Neural progenitor cell (in vitro differentiated cells): ENCODE results near the gene SH3BP5L. TPM values are rescaled to one million over a fixed set of nuclear protein-coding genes. Genes with fewer than 3 reads are reported as not detected.

Experiments used
- DNase-seq: peaks from one replicate; pipeline ENCODE4 v3.0.0-alpha.2; 2016; ENCODE audit warnings: low spot score
- H2AFZ ChIP-seq: fragments of 200-600 bp; sonication (generic); replicated peaks from 2 replicates; pipeline ENCODE4 v1.6.1; 2016; ENCODE audit warnings: antibody characterized with exemption
- H3F3A ChIP-seq: fragments of 200-600 bp; sonication (generic); 2 replicates; pipeline ENCODE4 v1.6.1; 2016; ENCODE audit warnings: antibody characterized with exemption, low read depth
- H3K27ac ChIP-seq: fragments of 200-600 bp; sonication (generic); 2 replicates; pipeline ENCODE4 v1.5.1; 2016; ENCODE audit warnings: mild to moderate bottlenecking
- H3K27me3 ChIP-seq: fragments of 200-600 bp; sonication (generic); 2 replicates; pipeline ENCODE4 v1.6.1; 2016; ENCODE audit warnings: mild to moderate bottlenecking, moderate library complexity
- H3K36me3 ChIP-seq: fragments of 200-600 bp; sonication (generic); 2 replicates; pipeline ENCODE4 v1.5.1; 2016
- H3K4me1 ChIP-seq: fragments of 200-600 bp; sonication (generic); 2 replicates; pipeline ENCODE4 v1.6.1; 2016; ENCODE audit warnings: mixed run types
- H3K4me2 ChIP-seq: fragments of 200-600 bp; sonication (generic); 2 replicates; pipeline ENCODE4 v1.6.1; 2016
- H3K4me3 ChIP-seq: fragments of 200-600 bp; sonication (generic); 2 replicates; pipeline ENCODE4 v1.5.1; 2016
- H3K79me2 ChIP-seq: fragments of 200-600 bp; sonication (generic); 2 replicates; pipeline ENCODE4 v1.6.1; 2016; ENCODE audit warnings: low read depth
- H3K9ac ChIP-seq: fragments of 200-600 bp; sonication (generic); 2 replicates; pipeline ENCODE4 v1.6.1; 2016
- H3K9me3 ChIP-seq: fragments of 200-600 bp; sonication (generic); 2 replicates; pipeline ENCODE4 v1.5.1; 2016; ENCODE audit warnings: low read depth
- H4K20me1 ChIP-seq: fragments of 200-600 bp; sonication (generic); 2 replicates; pipeline ENCODE4 v1.6.1; 2016; ENCODE audit warnings: low read depth
- H3K27ac Mint-ChIP-seq: 3 replicates; pipeline ENCODE4 v1.8.0; 2021; ENCODE audit warnings: mixed read lengths
- H3K27me3 Mint-ChIP-seq: 2 replicates; pipeline ENCODE4 v1.8.0; 2022; ENCODE audit warnings: low read depth, mild to moderate bottlenecking, inconsistent platforms, moderate library complexity, mixed read lengths; ENCODE audit not compliant: insufficient read depth
- H3K36me3 Mint-ChIP-seq: 3 replicates; pipeline ENCODE4 v1.8.0; 2021; ENCODE audit warnings: mixed read lengths
- H3K4me1 Mint-ChIP-seq: 3 replicates; pipeline ENCODE4 v1.8.0; 2021; ENCODE audit warnings: mixed read lengths
- H3K4me3 Mint-ChIP-seq: 3 replicates; pipeline ENCODE4 v1.8.0; 2021; ENCODE audit warnings: mild to moderate bottlenecking, moderate library complexity, mixed read lengths
- H3K9me3 Mint-ChIP-seq: 3 replicates; pipeline ENCODE4 v1.8.0; 2020; ENCODE audit warnings: mixed read lengths
- CTCF ChIP-seq: fragments of 200-600 bp; sonication (generic); IDR thresholded peaks from 2 replicates; pipeline ENCODE4 v1.5.1; 2017; ENCODE audit warnings: antibody characterized with exemption, mild to moderate bottlenecking
- EZH2 ChIP-seq: fragments of 200-600 bp; sonication (generic); IDR thresholded peaks from 2 replicates; pipeline ENCODE4 v1.6.1; 2017; ENCODE audit warnings: antibody characterized with exemption, mild to moderate bottlenecking, moderate library complexity
- EZH2phosphoT487 ChIP-seq: fragments of 200-600 bp; sonication (generic); IDR thresholded peaks from 2 replicates; pipeline ENCODE4 v1.6.1; 2017; ENCODE audit warnings: antibody characterized with exemption
- total RNA-seq: library from RNA; depleted of rRNA; stranded (reverse); fragments of >200 nt; gene quantifications from 2 replicates; pipeline ENCODE4 v1.2.3, GENCODE V29; 2015; ENCODE audit warnings: low replicate concordance

SH3BP5L gene
- total RNA-seq, 1 donor from 2014 or later: 9.6 TPM

GRCh38 chr1:248872752-248873408, 47.2 kb upstream of the SH3BP5L start:
- TF ChIP-seq CTCF (no peak), EZH2phosphoT487 (no peak), EZH2 (no peak)
- peak; percentile 86 for DNase-seq
- peaks cover 12% of the 10 kb centered on the region for H3K9me3 Mint-ChIP-seq
- peaks cover 25% of the 10 kb centered on the region for H3F3A ChIP-seq
- H3K9me3 ChIP-seq: no peaks in the 10 kb centered on the region
- H3K4me2 ChIP-seq: peak overlapping the region; percentile 73
- peak overlapping the region; percentile 52 for H3K9ac ChIP-seq
- no peaks in the 10 kb centered on the region for H3K27me3 ChIP-seq
- no peaks in the 10 kb centered on the region for H3K79me2 ChIP-seq
- H3K27ac ChIP-seq: peak overlapping the region; percentile 89
- H3K4me1 Mint-ChIP-seq: peaks cover 13% of the 10 kb centered on the region
- no peaks in the 10 kb centered on the region for H3K36me3 ChIP-seq
- peak overlapping the region; percentile 96 for H2AFZ ChIP-seq
- peaks cover 31% of the 10 kb centered on the region for H3K27me3 Mint-ChIP-seq
- H3K4me1 ChIP-seq: no peaks in the 10 kb centered on the region
- H3K4me3 Mint-ChIP-seq: peak overlapping the region; percentile 98
- H3K4me3 ChIP-seq: peak overlapping the region; percentile 72
- peak overlapping the region; percentile 99 for H3K27ac Mint-ChIP-seq
- peaks cover 8% of the 10 kb centered on the region for H3K36me3 Mint-ChIP-seq
- H4K20me1 ChIP-seq: no peaks in the 10 kb centered on the region

- Histone ChIP-seq H3F3A (peaks cover 25% of the 10 kb centered on the region), H3K4me1 (no peaks in the 10 kb centered on the region), H3K4me3 (peak overlapping the region; percentile 72), H3K36me3 (no peaks in the 10 kb centered on the region), H3K9ac (no peak overlapping the region), H3K27ac (no peak overlapping the region), H2AFZ (peak overlapping the region; percentile 96), H4K20me1 (no peaks in the 10 kb centered on the region), H3K27me3 (no peaks in the 10 kb centered on the region), H3K4me2 (peak overlapping the region; percentile 73), H3K9me3 (no peaks in the 10 kb centered on the region), H3K79me2 (no peaks in the 10 kb centered on the region)
- Mint-ChIP-seq H3K36me3 (peaks cover 8% of the 10 kb centered on the region), H3K4me1 (peaks cover 13% of the 10 kb centered on the region), H3K27me3 (peaks cover 28% of the 10 kb centered on the region), H3K9me3 (peaks cover 12% of the 10 kb centered on the region), H3K27ac (no peak overlapping the region), H3K4me3 (peak overlapping the region; percentile 98)
- TF ChIP-seq CTCF (no peak), EZH2phosphoT487 (no peak), EZH2 (no peak)
- DNase-seq: no peak
These were observed 46.2 kb upstream of the SH3BP5L start for GRCh38 chr1:248871837-248872401.

GRCh38 chr1:248862998-248863881, 37.5 kb upstream of the SH3BP5L start:
- peak overlapping the region; percentile 83 for H3K4me3 Mint-ChIP-seq
- TF ChIP-seq CTCF: no peak
- no peak for TF ChIP-seq EZH2phosphoT487
- TF ChIP-seq EZH2: no peak
- Histone ChIP-seq H3K4me1 (peaks cover 12% of the 10 kb centered on the region), H3K9me3 (no peaks in the 10 kb centered on the region), H3K4me2 (peak overlapping the region; percentile 91), H4K20me1 (no peaks in the 10 kb centered on the region), H3K27me3 (peaks cover 53% of the 10 kb centered on the region), H3F3A (peaks cover 15% of the 10 kb centered on the region), H2AFZ (peak overlapping the region; percentile 97), H3K9ac (no peak overlapping the region), H3K27ac (no peak overlapping the region), H3K79me2 (no peaks in the 10 kb centered on the region), H3K36me3 (no peaks in the 10 kb centered on the region), H3K4me3 (peak overlapping the region; percentile 62)
- peak; percentile 87 for DNase-seq
- H3K27me3 Mint-ChIP-seq: peaks cover 9% of the 10 kb centered on the region
- H3K27ac Mint-ChIP-seq: peak overlapping the region; percentile 12
- peaks cover 29% of the 10 kb centered on the region for H3K4me1 Mint-ChIP-seq
- no peaks in the 10 kb centered on the region for H3K9me3 Mint-ChIP-seq
- no peaks in the 10 kb centered on the region for H3K36me3 Mint-ChIP-seq
